ENCODE data around the gene C6orf52. TPM values are rescaled to one million over a fixed set of nuclear protein-coding genes. Genes with fewer than 3 reads are reported as not detected.

Gene C6orf52
- total and polyA plus RNA-seq, 2 of the 13 experiments (the other 11 are each of a cell fraction or from before 2014, with no cell fraction given): 0.50 to 0.53 TPM

DNA sequence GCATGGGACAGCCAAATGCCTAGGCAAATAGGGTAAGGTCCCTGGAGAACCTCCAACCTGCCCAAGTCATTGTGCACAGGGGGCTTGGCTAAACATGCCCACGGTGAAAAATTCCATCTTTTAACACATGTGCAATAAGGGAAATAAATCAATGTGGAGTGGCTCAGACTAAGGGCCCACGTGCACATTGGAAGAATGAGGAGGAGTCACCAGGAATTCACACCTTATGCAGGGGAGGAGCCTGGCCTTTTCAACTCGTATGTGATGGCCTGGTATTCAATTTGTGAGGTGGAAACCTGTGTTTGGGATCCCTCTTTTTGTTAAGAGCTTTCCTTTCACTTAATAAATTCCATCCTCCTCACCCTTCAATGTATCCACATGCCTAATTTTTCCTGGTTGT, 12.6 kb downstream of the C6orf52 start:
- H3K36me3 ChIP-seq (replicated peaks in 1 of 2; ENCODE audit: control insufficient read depth in 1 of 2, insufficient read depth in 2 of 2, low read length in 2 of 2): no peaks in the 10 kb centered on the region

GRCh38 chr6:10678456-10678855, 16.0 kb downstream of the C6orf52 start:
- no peak for ATAC-seq
- Histone ChIP-seq H3K4me3 (replicated peaks in 1 of 3; ENCODE audit: insufficient read depth in 1 of 3, low read depth in 2 of 3, low read length in 3 of 3) (no peak overlapping the region), H3K9me3 (ENCODE audit: low read length) (no peaks in the 10 kb centered on the region), H3K79me2 (ENCODE audit: insufficient read depth, low read length) (no peaks in the 10 kb centered on the region), H3K4me2 (ENCODE audit: low read depth, low read length) (no peak overlapping the region), H3K36me3 (replicated peaks in 1 of 2; ENCODE audit: control insufficient read depth in 1 of 2, insufficient read depth in 2 of 2, low read length in 2 of 2) (no peaks in the 10 kb centered on the region), H2AFZ (ENCODE audit: low read length) (no peak overlapping the region), H3K9ac (ENCODE audit: insufficient read depth, low read depth, low read length) (no peak overlapping the region), H3K27me3 (ENCODE audit: control insufficient read depth in 1 of 2, insufficient read depth in 2 of 2, low read length in 2 of 2) (no peaks in the 10 kb centered on the region; a peak in 1 of 5 replicates), H3K27ac (ENCODE audit: extremely low read length, insufficient read depth, low read length) (no peak overlapping the region), H4K20me1 (ENCODE audit: insufficient read depth, low read length) (no peaks in the 10 kb centered on the region), H3K4me1 (ENCODE audit: insufficient read depth, low read length) (no peaks in the 10 kb centered on the region)
- in situ Hi-C loops (cut with HindIII; ENCODE audit: extremely low pct_ligation_motif_present, low pct_unique_long_range_greater_than_20kb): no loop called here
- DNase-seq (ENCODE audit: low spot score): no peak
- POLR2A ChIA-PET: interaction anchor here (1.4 kb wide), 1 partner anchor 16 kb away, joined by 3 read pairs; the partner anchor contains the start of genes C6orf52 and PAK1IP1
- no peak for FAIRE-seq
- CTCF ChIA-PET (ENCODE audit: low intra/inter-chr PET ratio, low total read pairs): no interaction called here
- 48% methylated on average over 4 of the region's 4 CpGs for WGBS (ENCODE audit: low lambda C conversion rate)
- intact Hi-C loops (cut with micrococcal nuclease; ENCODE audit: unreplicated experiment): no loop called here
- BruUV-seq (replicated peaks): no TSS peak
- TF ChIP-seq PHF21A (CRISPR knock-in tag; IDR thresholded peaks at IDR 0.05) (no peak), ZNF614 (CRISPR knock-in tag; IDR thresholded peaks at IDR 0.05; ENCODE audit: borderline replicate concordance) (no peak), NR2F1 (CRISPR knock-in tag; IDR thresholded peaks at IDR 0.05) (no peak), TCF7L2 (IDR thresholded peaks at IDR 0.05; ENCODE audit: low read depth, low read length) (no peak), DNMT3B (CRISPR knock-in tag; conservative IDR thresholded peaks at IDR 0.05) (no peak), ZNF891 (CRISPR knock-in tag; IDR thresholded peaks at IDR 0.05) (no peak), ATF7 (IDR thresholded peaks at IDR 0.05) (no peak), ATF7 (CRISPR knock-in tag; IDR thresholded peaks at IDR 0.05) (no peak), GATAD2A (CRISPR knock-in tag; IDR thresholded peaks at IDR 0.05) (no peak), ZSCAN20 (CRISPR knock-in tag; IDR thresholded peaks at IDR 0.05; ENCODE audit: borderline replicate concordance) (no peak), CBFB (CRISPR knock-in tag; IDR thresholded peaks at IDR 0.05) (no peak), ZNF710 (CRISPR knock-in tag; IDR thresholded peaks at IDR 0.05; ENCODE audit: borderline replicate concordance) (no peak)
- TF ChIP-seq, protein P1, sequence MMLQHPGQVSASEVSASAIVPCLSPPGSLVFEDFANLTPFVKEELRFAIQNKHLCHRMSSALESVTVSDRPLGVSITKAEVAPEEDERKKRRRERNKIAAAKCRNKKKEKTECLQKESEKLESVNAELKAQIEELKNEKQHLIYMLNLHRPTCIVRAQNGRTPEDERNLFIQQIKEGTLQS (CRISPR knock-in tag; IDR thresholded peaks at IDR 0.05): no peak

More for the DNA sequence above, 12.6 kb downstream of the C6orf52 start:
- Histone ChIP-seq H4K20me1 (ENCODE audit: insufficient read depth, low read length) (no peaks in the 10 kb centered on the region), H3K9ac (ENCODE audit: insufficient read depth, low read depth, low read length) (no peak overlapping the region), H3K27ac (ENCODE audit: extremely low read length, insufficient read depth, low read length) (no peak overlapping the region), H2AFZ (ENCODE audit: low read length) (no peak overlapping the region), H3K4me1 (ENCODE audit: insufficient read depth, low read length) (no peaks in the 10 kb centered on the region), H3K9me3 (ENCODE audit: low read length) (no peaks in the 10 kb centered on the region), H3K27me3 (ENCODE audit: control insufficient read depth in 1 of 2, insufficient read depth in 2 of 2, low read length in 2 of 2) (peaks cover 3 to 7% of the 10 kb centered on the region in 2 experiments; a peak in 3 of 5 replicates), H3K4me2 (ENCODE audit: low read depth, low read length) (no peak overlapping the region), H3K79me2 (ENCODE audit: insufficient read depth, low read length) (no peaks in the 10 kb centered on the region), H3K4me3 (replicated peaks in 1 of 3; ENCODE audit: insufficient read depth in 1 of 3, low read depth in 2 of 3, low read length in 3 of 3) (no peak overlapping the region)
- FAIRE-seq (no peak), ATAC-seq (no peak), DNase-seq (ENCODE audit: low spot score) (no peak)
- TF ChIP-seq MNT (IDR thresholded peaks at IDR 0.05) (peak; percentile 73), MZF1 (CRISPR knock-in tag; IDR thresholded peaks at IDR 0.05; ENCODE audit: borderline replicate concordance) (no peak), ZNF782 (CRISPR knock-in tag; IDR thresholded peaks at IDR 0.05; ENCODE audit: borderline replicate concordance) (no peak), BCL6 (CRISPR knock-in tag; IDR thresholded peaks at IDR 0.05) (no peak)
- ChIA-PET POLR2A (no interaction called here), CTCF (ENCODE audit: low intra/inter-chr PET ratio, low total read pairs) (no interaction called here)
- intact Hi-C loops (cut with micrococcal nuclease; ENCODE audit: unreplicated experiment) (no loop called here), in situ Hi-C loops (cut with HindIII; ENCODE audit: extremely low pct_ligation_motif_present, low pct_unique_long_range_greater_than_20kb) (no loop called here)
- 0% methylated on average over 3 of the region's 3 CpGs for WGBS (ENCODE audit: low lambda C conversion rate)
- BruUV-seq (replicated peaks): no TSS peak
